DMS153 (cell line): ENCODE data around the gene ZKSCAN4.

ENCODE experiments used
- DNase-seq: peaks from one replicate; lab custom pipeline; 2025; lab: John Stamatoyannopoulos, UW

ZKSCAN4 gene

GRCh38 chr6:28208111-28208659 is 43.9 kb downstream of the ZKSCAN4 start:
- DNase-seq = no peak

- no peak for DNase-seq
Measured at GRCh38 chr6:28207510-28208110, 44.5 kb downstream of the ZKSCAN4 start.

- DNase-seq = no peak
Measured at GRCh38 chr6:28206928-28207509, 45.0 kb downstream of the ZKSCAN4 start.

GRCh38 chr6:28206527-28206926 is 45.5 kb downstream of the ZKSCAN4 start:
- no peak for DNase-seq

GRCh38 chr6:28205879-28206278 is 46.2 kb downstream of the ZKSCAN4 start:
- no peak for DNase-seq

GRCh38 chr6:28203201-28203600 is 48.9 kb downstream of the ZKSCAN4 start:
- no peak for DNase-seq

GRCh38 chr6:28200020-28200419 is 52.0 kb downstream of the ZKSCAN4 start:
- DNase-seq = no peak
